B cell (primary cell): ENCODE data around the gene ACTN3. TPM values are rescaled to one million over a fixed set of nuclear protein-coding genes. Genes with fewer than 3 reads are reported as not detected.

ENCODE experiments used
- ATAC-seq: fragments of 200-7000 bp; cut with Tn5 transposase; one replicate; pipeline ENCODE4 v1.10.0; 2021; ENCODE audit warnings: low read depth, mild to moderate bottlenecking, moderate number of reproducible peaks, moderate library complexity
- CTCF ChIA-PET: fragments of 350-600 bp; sonication (Branson Sonifier 250); formaldehyde crosslinking; loops from one replicate; lab custom pipeline; 2021; ENCODE audit warnings: antibody characterized with exemption, inconsistent platforms; lab: Charles Lee
- POLR2A ChIA-PET: fragments of 350-600 bp; sonication (Branson Sonifier 250); formaldehyde crosslinking; loops from one replicate; lab custom pipeline; 2021; ENCODE audit warnings: antibody characterized with exemption; lab: Charles Lee
- DNase-seq: peaks from one replicate; pipeline ENCODE4 v3.0.0; 2013
- H2AFZ ChIP-seq: 2 replicates; pipeline ENCODE4 v1.6.1; 2012; ENCODE audit warnings: mild to moderate bottlenecking, low read depth, low read length; ENCODE audit not compliant: insufficient read depth, poor library complexity, severe bottlenecking
- H3K27ac ChIP-seq, 2 donors: 1 replicate in 1 of 2; 2 replicates in 1 of 2; pipeline ENCODE4 v1.5.1; 2012 to 2013; ENCODE audit warnings: low read length in 2 of 2, mild to moderate bottlenecking in 2 of 2, moderate library complexity in 1 of 2
- H3K27me3 ChIP-seq, 4 experiments: fragments of 200-600 bp in 1 of 4; sonication (generic) in 1 of 4; replicated peaks in 1 of 4; 1 replicate in 2 of 4; 2 replicates in 2 of 4; pipeline versions ENCODE4 v1.6.1 to v1.7.0; 2013 to 2016; ENCODE audit warnings: low read length in 3 of 4, mild to moderate bottlenecking in 2 of 4, mixed read lengths in 1 of 4, moderate library complexity in 1 of 4; ENCODE audit not compliant: insufficient read depth in 4 of 4, control insufficient read depth in 3 of 4; ENCODE audit errors: control extremely low read depth in 1 of 4
- H3K36me3 ChIP-seq, 2 experiments: replicated peaks in 1 of 2; 1 replicate in 1 of 2; 2 replicates in 1 of 2; pipeline versions ENCODE4 v1.6.1 to v1.7.1; 2013; ENCODE audit warnings: low read length in 1 of 2; ENCODE audit not compliant: insufficient read depth in 2 of 2, control insufficient read depth in 1 of 2; ENCODE audit errors: control extremely low read depth in 1 of 2, extremely low read depth in 1 of 2
- H3K4me1 ChIP-seq, 2 donors: fragments of 200-600 bp in 1 of 2; sonication (generic) in 1 of 2; 1 replicate in 1 of 2; 2 replicates in 1 of 2; pipeline versions ENCODE4 v1.5.1 to v1.6.1; 2013 to 2017; ENCODE audit warnings: low read length in 2 of 2; ENCODE audit not compliant: control insufficient read depth in 2 of 2, insufficient read depth in 2 of 2
- H3K4me2 ChIP-seq: replicated peaks from 2 replicates; pipeline ENCODE3; 2012; ENCODE audit warnings: mild to moderate bottlenecking, low read depth, low read length; ENCODE audit not compliant: poor library complexity, severe bottlenecking
- H3K4me3 ChIP-seq, 5 experiments: fragments of 200-600 bp in 1 of 5; sonication (generic) in 1 of 5; 1 replicate in 3 of 5; 2 replicates in 2 of 5; pipeline versions ENCODE4 v1.5.1 to v1.7.0; 2011 to 2016; ENCODE audit warnings: low read length in 4 of 5, mild to moderate bottlenecking in 4 of 5, low read depth in 2 of 5, control low read depth in 1 of 5, moderate library complexity in 1 of 5; ENCODE audit not compliant: insufficient read depth in 1 of 5; ENCODE audit errors: control extremely low read depth in 1 of 5, extremely low read depth in 1 of 5
- H3K79me2 ChIP-seq: fragments of 200-600 bp; sonication (generic); one replicate; pipeline ENCODE4 v1.6.0; 2016; ENCODE audit warnings: low read length; ENCODE audit not compliant: control insufficient read depth, insufficient read depth
- H3K9ac ChIP-seq: fragments of 200-600 bp; sonication (generic); 2 replicates; pipeline ENCODE4 v1.6.1; 2017; ENCODE audit warnings: mild to moderate bottlenecking, low read length, moderate library complexity
- H3K9me3 ChIP-seq, 3 donors: one replicate each; pipeline versions ENCODE4 v1.6.1 to v1.7.1; 2013; ENCODE audit warnings: low read length in 2 of 3; ENCODE audit not compliant: control insufficient read depth in 2 of 3, insufficient read depth in 1 of 3; ENCODE audit errors: control extremely low read depth in 1 of 3
- H4K20me1 ChIP-seq: 2 replicates; pipeline ENCODE4 v1.6.0; 2012; ENCODE audit warnings: mild to moderate bottlenecking, low read length; ENCODE audit not compliant: insufficient read depth, control insufficient read depth, poor library complexity, severe bottlenecking
- H3K27ac Mint-ChIP-seq: one replicate; pipeline ENCODE4 v1.8.0; 2021; ENCODE audit warnings: mixed read lengths
- H3K27me3 Mint-ChIP-seq: one replicate; pipeline ENCODE4 v1.8.0; 2021; ENCODE audit warnings: mixed read lengths
- H3K4me1 Mint-ChIP-seq: one replicate; pipeline ENCODE4 v1.8.0; 2021; ENCODE audit warnings: mixed read lengths
- H3K4me3 Mint-ChIP-seq: one replicate; pipeline ENCODE4 v1.8.0; 2021; ENCODE audit warnings: mixed read lengths
- H3K9me3 Mint-ChIP-seq: one replicate; pipeline ENCODE4 v1.8.0; 2022; ENCODE audit warnings: mixed read lengths; ENCODE audit not compliant: insufficient read depth
- EZH2 ChIP-seq: IDR thresholded peaks from 2 replicates; pipeline ENCODE4 v1.6.1; 2012; ENCODE audit warnings: borderline replicate concordance, low read depth, mild to moderate bottlenecking, moderate library complexity, low read length; ENCODE audit not compliant: insufficient read depth, poor library complexity, severe bottlenecking
- WGBS: methylation state at CpG from one replicate; pipeline ENCODE4 v1.1.5; 2013; ENCODE audit warnings: missing lambda C conversion rate; ENCODE audit not compliant: insufficient coverage; 5-methylcytosine and 5-hydroxymethylcytosine counted together
- intact Hi-C: fragments of 100-400 bp; cut with micrococcal nuclease; formaldehyde crosslinking; loops from one replicate; pipeline ENCODE4 v1.10.0; 2022
- polyA plus RNA-seq: library from polyadenylated mRNA; depleted of rRNA; stranded (reverse); fragments of >200 nt; gene quantifications from 2 replicates; pipeline ENCODE4 v1.2.3, GENCODE V29; 2012
- total RNA-seq, 2 donors: library from RNA; stranded (reverse); fragments of 120-200 nt in 1 of 2; gene quantifications; 1 replicate in 1 of 2; 2 replicates in 1 of 2; pipeline versions ENCODE4 v1.2.3 to v1.2.4, GENCODE V29; 2013 to 2022
- TF ChIP-seq, protein P1 (sequence below): fragments of 200-600 bp; IDR thresholded peaks from one replicate; pipeline ENCODE4 v1.8.0; 2022; ENCODE audit warnings: antibody characterized with exemption, mild to moderate bottlenecking

Gene ACTN3
- total and polyA plus RNA-seq, 2 donors (not counting 1 experiment from before 2014, with no cell fraction given): 0.22 TPM; not detected in 1

- ATAC-seq (no peak), DNase-seq (no peak)
- intact Hi-C loops: no loop called here
- Histone ChIP-seq H3K27ac (no peak overlapping the region), H3K79me2 (peaks cover 10% of the 10 kb centered on the region), H2AFZ (no peak overlapping the region), H3K4me3 (no peak overlapping the region), H3K36me3 (no peaks in the 10 kb centered on the region), H3K4me1 (peaks cover 19 to 26% of the 10 kb centered on the region in 2 donors), H3K9me3 (no peaks in the 10 kb centered on the region), H3K4me2 (no peak overlapping the region), H3K9ac (no peak overlapping the region), H3K27me3 (no peaks in the 10 kb centered on the region), H4K20me1 (no peaks in the 10 kb centered on the region)
- no peaks in the 10 kb centered on the region for H3K9me3 Mint-ChIP-seq
- ChIA-PET POLR2A (interaction anchor here (0.5 to 1.1 kb wide), 3 partner anchors 21 to 754 kb away, joined by 3 to 5 read pairs (median 4); partner anchors contain the start of genes RBM4B and SSH3), CTCF (no interaction called here)
- WGBS: 76% methylated on average over 12 of the region's 16 CpGs
- TF ChIP-seq, protein P1, sequence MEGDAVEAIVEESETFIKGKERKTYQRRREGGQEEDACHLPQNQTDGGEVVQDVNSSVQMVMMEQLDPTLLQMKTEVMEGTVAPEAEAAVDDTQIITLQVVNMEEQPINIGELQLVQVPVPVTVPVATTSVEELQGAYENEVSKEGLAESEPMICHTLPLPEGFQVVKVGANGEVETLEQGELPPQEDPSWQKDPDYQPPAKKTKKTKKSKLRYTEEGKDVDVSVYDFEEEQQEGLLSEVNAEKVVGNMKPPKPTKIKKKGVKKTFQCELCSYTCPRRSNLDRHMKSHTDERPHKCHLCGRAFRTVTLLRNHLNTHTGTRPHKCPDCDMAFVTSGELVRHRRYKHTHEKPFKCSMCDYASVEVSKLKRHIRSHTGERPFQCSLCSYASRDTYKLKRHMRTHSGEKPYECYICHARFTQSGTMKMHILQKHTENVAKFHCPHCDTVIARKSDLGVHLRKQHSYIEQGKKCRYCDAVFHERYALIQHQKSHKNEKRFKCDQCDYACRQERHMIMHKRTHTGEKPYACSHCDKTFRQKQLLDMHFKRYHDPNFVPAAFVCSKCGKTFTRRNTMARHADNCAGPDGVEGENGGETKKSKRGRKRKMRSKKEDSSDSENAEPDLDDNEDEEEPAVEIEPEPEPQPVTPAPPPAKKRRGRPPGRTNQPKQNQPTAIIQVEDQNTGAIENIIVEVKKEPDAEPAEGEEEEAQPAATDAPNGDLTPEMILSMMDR: no peak
- no peak for TF ChIP-seq EZH2
- H3K27ac Mint-ChIP-seq: no peak overlapping the region
- peak overlapping the region; percentile 49 for H3K4me3 Mint-ChIP-seq
- H3K4me1 Mint-ChIP-seq: peaks cover 17% of the 10 kb centered on the region
- no peaks in the 10 kb centered on the region for H3K27me3 Mint-ChIP-seq
These were observed 2.3 kb downstream of the ACTN3 start for GRCh38 chr11:66548774-66549630.

DNA sequence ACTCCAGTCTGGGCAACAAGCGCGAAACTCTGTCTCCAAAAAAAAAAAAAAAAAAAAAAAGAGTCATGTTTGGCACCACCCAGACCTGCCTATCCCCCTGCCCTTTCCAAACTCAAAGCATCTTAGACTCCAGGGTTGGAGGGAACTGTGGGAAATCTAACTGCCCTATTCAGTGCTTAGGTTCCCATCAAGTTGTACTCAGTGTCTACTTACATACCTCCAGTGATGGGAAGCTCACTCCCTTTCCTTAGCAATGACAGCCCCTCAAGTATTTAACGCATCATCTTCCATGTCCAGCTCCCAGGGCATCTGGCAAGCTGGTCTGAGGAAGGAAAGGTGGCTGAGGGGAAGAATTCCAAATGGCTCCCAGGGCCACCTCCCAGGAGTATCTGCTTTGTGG, 3.0 kb downstream of the ACTN3 start:
- Histone ChIP-seq H3K9ac (no peak overlapping the region), H3K36me3 (no peaks in the 10 kb centered on the region), H3K27me3 (peaks cover 0 to 3% (median 0%) of the 10 kb centered on the region in 4 experiments), H3K79me2 (peaks cover 10% of the 10 kb centered on the region), H3K27ac (no peak overlapping the region), H3K4me2 (no peak overlapping the region), H3K4me3 (no peak overlapping the region), H3K4me1 (peaks cover 12 to 19% of the 10 kb centered on the region in 2 donors), H4K20me1 (no peaks in the 10 kb centered on the region), H3K9me3 (no peaks in the 10 kb centered on the region), H2AFZ (no peak overlapping the region)
- Mint-ChIP-seq H3K4me3 (no peak overlapping the region), H3K9me3 (no peaks in the 10 kb centered on the region), H3K27ac (no peak overlapping the region), H3K27me3 (peaks cover 2% of the 10 kb centered on the region), H3K4me1 (peaks cover 12% of the 10 kb centered on the region)
- intact Hi-C loops: no loop called here
- ATAC-seq (no peak), DNase-seq (no peak)
- ChIA-PET CTCF (no interaction called here), POLR2A (interaction anchor here (0.6 to 1.1 kb wide), 2 partner anchors 128 to 754 kb away, joined by 4 to 5 read pairs; partner anchors contain the start of genes RBM4B and SSH3)
- TF ChIP-seq, protein P1: no peak
- TF ChIP-seq EZH2: no peak
- no CpG with 5 or more reads among the region's 3 CpGs for WGBS
